ENCODE data around the gene BBX.

BBX gene

GRCh38 chr3:107522510-107523288 lies at the start of gene BBX:
TSS of gene BBX (plus strand) at chr3:107522962. CDS start at chr3:107710461, 187,499 bp downstream.
- peak; percentile 80 to 89 (median 84) for DNase-seq (ENCODE audit: low read depth in 2 of 3, low spot score in 2 of 3)

DNA sequence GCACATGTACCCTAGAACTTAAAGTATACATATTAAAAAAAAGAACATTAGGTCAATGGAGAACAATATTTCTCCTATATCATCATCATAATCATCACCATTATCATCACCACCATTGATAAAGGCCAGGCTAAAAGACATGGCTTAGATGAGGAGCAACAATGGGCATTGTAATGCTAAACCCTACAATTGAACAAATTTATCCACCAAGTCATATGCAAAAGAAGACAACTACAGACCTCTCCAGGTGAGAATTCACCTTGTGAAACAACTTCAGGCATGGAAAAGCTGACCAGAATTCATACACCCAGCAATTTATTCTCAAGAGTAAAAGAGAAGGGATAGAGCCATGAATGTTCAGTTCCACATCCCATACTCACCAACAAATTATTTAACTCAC lies 46.3 kb upstream of the BBX start:
- DNase-seq (ENCODE audit: low read depth in 2 of 3, low spot score in 2 of 3) = no peak

DNA sequence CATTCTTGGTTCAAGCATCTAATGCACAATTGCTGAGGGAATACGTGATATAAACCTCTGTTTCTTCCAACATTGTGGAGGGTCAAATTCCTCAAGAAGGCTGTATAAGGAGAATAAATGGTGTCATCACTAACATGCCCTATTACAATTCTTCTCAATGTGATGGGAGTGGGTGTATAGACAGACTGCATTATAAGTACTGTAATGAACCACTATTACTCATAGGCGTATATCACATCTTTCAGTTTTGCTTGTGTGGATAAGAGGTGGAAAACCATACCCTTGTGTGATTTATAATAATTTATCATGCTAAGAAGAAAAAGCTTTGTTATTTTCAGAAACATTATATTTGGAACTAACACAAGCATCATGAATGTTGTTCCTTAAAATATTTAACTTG lies 35.3 kb upstream of the BBX start:
- no peak for DNase-seq (ENCODE audit: low read depth in 2 of 3, low spot score in 2 of 3)

- no peak for DNase-seq (ENCODE audit: low read depth in 2 of 3, low spot score in 2 of 3)
Measured at GRCh38 chr3:107488942-107489341, 33.8 kb upstream of the BBX start.

DNA sequence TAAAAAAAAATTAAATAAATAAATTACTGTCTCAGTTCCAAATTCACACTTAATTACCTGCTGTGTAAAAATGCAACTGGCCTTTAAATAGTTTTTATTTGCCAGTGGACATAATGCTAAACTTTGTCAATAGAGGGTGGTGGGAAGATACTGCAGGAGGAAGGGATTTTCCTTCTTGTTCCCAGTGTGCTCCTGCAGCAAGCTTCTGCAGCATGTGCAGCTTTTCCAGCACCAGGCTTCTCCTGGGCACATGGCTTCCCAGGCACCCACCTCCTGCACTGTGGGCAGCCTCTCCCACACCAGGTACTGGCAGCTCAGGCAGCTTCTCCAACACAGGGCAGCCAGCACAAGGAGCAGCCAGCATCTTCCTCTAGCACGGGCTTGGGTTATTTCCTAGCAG lies 29.6 kb upstream of the BBX start:
- no peak for DNase-seq (ENCODE audit: low read depth in 2 of 3, low spot score in 2 of 3)

- DNase-seq (ENCODE audit: low read depth in 2 of 3, low spot score in 2 of 3) = no peak
Measured at GRCh38 chr3:107496855-107497254, 25.9 kb upstream of the BBX start.

DNA sequence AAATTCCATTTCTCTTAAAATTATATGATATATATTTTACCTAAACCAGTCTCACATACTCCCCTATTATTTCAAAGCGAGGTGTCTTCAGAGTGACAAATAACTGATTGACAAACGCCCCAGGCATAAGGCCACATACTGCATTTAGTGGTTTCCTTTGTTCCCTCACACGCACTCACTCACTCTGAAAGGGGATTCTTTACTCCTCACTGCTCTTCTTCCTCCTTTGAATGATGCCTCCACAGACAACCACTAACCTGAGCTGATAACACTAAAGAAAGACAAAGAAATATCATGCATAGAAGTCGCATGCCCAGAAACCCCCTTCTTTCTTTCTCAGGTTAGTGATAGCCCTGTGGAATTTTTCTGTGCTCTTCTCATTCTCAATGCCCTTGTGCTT lies 24.1 kb upstream of the BBX start:
- no peak for DNase-seq (ENCODE audit: low read depth in 2 of 3, low spot score in 2 of 3)

DNA sequence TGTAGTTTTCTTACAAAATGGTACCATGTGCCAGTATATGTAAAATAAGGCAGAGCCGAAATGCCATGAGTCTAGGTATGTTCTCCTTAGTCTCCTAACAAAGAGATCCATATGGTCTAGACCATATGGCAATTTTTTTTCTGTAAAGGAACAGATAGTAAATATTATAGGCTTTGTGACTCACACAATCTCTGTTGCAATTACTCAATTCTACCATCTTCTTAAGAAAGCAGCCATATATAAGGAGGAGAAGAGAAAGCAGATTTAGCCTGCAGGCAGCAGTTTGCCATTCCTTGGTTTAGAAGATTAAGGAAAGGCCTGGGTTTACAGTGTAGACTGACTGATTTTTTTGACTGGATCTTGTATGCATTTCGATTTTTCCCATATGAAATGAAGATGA lies 16.3 kb upstream of the BBX start:
- DNase-seq (ENCODE audit: low read depth in 2 of 3, low spot score in 2 of 3) = no peak

- no peak for DNase-seq (ENCODE audit: low read depth in 2 of 3, low spot score in 2 of 3)
Measured at GRCh38 chr3:107508331-107508730, 14.4 kb upstream of the BBX start.

DNA sequence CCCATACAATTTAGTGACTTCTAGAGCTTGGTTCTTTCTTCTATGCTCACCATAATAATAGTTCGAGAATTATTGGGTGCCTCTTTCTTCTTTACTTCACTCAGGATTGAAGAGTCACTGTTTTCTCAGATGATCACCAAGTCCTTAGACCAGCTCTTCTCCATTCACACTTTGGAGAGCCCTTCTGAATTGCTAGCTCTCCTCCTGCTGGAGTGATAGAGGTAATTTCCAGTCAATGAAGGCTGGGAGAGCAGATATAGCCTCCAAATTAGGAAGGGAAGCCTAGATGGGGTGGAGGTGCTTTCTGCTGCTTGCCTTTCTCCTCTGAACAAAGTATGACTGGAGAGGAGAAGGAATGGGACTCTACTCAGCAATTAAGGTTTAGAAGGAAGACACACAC lies 10.7 kb upstream of the BBX start:
- DNase-seq (ENCODE audit: low read depth in 2 of 3, low spot score in 2 of 3) = no peak

DNA sequence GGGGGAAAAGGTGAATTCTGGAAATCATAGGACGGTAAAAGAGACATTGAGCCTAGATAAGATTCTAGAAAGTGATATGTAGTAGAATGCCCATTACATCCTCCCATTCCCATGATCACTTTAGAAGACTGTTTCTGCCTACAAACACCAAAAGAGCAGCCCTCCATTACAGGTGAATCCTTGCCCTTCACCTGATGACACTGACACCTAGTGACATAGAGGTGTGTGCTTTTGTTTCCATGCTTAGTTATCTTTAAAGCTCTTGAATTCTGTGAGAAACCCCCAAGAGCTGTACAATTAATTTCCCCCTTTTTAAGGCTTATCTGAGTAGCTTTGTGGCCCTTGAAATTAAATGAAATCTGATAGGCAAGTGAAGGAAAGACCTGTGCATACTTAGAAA lies 8.3 kb upstream of the BBX start:
- DNase-seq (ENCODE audit: low read depth in 2 of 3, low spot score in 2 of 3) = no peak

DNA sequence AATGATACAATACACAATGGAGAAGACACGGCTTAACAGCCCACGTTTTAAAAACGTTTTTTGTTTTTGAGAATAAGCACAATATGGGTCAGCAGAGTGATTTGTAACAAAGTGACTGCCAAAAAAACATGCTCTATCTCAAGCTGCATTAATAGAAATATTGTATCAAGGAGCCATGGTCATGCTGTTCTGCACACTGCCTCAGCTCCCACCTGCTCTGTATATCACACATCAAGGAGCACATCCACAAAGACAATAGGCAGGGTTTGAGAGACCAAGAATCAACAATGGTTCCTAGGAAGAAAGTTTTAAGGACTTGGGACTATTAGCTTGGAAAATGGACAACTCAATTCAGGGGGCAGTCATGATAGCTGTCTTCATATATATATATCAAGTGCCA lies 6.3 kb upstream of the BBX start:
- DNase-seq (ENCODE audit: low read depth in 2 of 3, low spot score in 2 of 3) = no peak

DNA sequence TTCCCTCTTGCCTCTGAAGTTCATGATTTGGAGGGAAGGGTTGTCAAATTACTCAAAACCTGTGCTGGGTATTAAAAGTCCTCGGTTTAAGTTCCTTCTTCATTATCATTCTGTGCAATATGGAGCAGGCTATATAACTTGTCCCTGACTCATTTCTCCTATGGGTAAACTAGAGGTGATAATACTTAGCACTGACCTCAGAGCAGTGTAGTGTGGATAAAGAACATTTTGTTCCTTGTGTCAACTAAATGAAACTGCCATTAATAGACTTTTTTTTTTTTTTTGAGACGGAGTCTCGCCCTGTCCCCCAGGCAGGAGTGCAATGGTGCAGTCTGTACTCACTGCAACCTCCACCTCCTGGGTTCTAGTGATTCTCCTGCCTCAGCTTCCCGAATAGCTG lies 2.2 kb upstream of the BBX start:
- no peak for DNase-seq (ENCODE audit: low read depth in 2 of 3, low spot score in 2 of 3)

- no peak for DNase-seq (ENCODE audit: low read depth in 2 of 3, low spot score in 2 of 3)
Measured at GRCh38 chr3:107521469-107522059, 1.2 kb upstream of the BBX start.

DNA sequence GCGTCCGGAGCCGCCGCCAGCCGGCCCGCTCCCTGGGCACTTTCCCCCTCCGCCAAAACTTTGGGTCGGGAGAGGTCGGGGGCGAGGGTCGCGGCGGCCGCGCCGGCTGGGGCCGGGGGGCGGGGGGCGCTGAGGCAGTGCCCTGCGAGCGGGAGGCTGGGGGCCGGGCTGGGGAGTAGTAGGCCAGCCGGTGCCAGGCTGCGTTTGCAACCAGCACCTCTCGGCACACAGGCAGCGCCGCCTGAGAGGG lies 452 bp downstream of the BBX start:
- DNase-seq (ENCODE audit: low read depth in 2 of 3, low spot score in 2 of 3) = no peak

GRCh38 chr3:107523539-107524325 lies 970 bp downstream of the BBX start:
- DNase-seq (ENCODE audit: low read depth in 2 of 3, low spot score in 2 of 3) = peak; percentile 18 to 40 (median 31)

- no peak for DNase-seq (ENCODE audit: low read depth in 2 of 3, low spot score in 2 of 3)
Measured at GRCh38 chr3:107524326-107524840, 1.6 kb downstream of the BBX start.

DNA sequence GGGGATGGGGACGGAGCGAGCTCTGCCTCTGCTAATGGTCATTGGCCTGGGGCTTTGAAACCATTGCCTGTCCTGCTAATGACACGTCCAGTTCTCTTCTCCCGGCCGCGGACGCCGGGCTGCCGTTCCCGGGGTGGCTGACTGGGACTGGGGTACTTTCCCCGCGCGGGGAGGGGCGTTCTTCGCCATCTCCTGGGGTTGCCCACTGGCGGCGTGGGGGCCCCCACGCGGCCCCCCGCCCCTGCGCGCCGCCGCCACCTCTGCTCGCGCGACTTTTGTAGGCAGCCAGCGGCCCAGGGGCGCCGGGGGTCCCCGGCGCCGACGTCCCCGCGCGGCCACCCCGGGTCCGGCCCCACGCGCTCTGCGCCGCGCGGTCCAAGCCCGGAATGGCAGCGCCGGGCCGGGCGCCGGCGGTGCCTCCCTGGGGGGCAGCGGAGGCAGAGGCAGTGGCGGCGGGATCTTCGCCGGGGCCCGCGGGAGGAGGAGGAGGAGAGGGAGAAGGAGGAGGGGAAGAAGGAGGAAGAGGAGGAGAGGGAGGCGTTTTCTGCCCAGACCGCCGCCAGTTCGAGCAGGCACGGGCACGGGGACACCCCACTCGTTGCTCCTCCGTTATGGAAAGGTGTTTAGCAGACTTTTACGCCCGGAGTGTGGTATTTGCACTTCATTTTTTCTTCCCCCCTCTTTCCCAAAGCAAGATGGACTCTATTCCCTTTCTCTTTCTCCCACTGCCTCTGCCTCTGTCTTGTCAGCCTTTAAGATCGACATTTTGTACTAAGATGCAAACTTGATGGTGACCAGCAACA lies 2.3 kb downstream of the BBX start:
- peak; percentile 9 to 24 (median 15) for DNase-seq (ENCODE audit: low read depth in 2 of 3, low spot score in 2 of 3)

- DNase-seq (ENCODE audit: low read depth in 2 of 3, low spot score in 2 of 3) = peak in 2 of 3 experiments; percentile 1 to 10
Measured at GRCh38 chr3:107525644-107526305, 3.0 kb downstream of the BBX start.

DNA sequence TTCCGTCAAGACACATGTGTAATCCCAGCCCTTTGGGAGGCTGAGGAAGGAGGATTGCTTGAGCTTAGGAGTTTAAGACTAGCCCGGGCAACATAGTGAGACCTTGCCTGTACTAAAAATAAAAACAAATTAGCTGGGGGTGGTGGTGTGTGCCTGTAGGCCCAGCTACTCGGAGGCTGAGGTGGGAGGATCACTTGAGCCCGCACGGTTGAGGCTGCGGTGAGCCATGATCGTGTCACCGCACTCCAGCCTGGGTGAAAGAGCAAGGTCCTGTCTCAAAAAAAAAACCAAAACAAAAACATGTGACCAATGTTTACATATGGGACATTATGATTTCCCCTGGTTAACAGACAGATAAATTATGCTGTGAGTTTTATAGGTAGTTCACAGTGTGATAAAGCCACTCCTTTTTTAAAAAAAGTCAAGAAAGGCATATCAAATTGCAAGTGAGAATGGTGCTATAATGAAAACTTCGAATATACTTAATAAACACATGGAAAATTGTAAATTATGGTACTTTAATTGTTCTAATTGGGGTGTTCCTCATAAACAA lies 9.2 kb downstream of the BBX start:
- DNase-seq (ENCODE audit: low read depth in 2 of 3, low spot score in 2 of 3) = no peak

DNA sequence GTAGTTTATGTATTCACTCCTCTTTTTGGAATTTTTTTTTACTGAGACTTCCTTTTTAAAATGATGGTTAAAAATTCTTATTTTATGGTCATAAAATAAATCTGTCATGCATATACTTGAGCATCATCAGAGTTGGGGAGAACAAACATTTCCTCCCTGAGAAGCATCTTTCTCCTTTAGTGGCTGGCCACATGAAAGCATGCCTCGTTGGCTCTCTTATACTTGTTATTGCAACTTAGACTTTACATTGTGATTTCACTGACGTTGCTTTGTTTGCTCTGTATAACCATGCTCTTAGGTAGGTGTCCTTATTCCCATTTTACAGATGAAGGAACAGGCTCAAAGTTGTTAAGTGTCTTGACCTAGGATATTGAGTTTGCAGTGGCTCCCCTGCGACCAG lies 18.1 kb downstream of the BBX start:
- no peak for DNase-seq (ENCODE audit: low read depth in 2 of 3, low spot score in 2 of 3)

Data from activated CD8-positive, alpha-beta memory T cell treated with anti-CD3 and anti-CD28 coated beads for 48 hours (primary cell).